Ovary (tissue), 9 donors: ENCODE data around the gene NFE2L2. TPM values are rescaled to one million over a fixed set of nuclear protein-coding genes. Genes with fewer than 3 reads are reported as not detected.
"Not testable (repeated sequence)": the region's sequence is repeated elsewhere in the genome, so short reads cannot be mapped to it uniquely, and the experiment has no call there.

Experiments used
- DNase-seq, 5 donors: peaks; one replicate each; pipeline ENCODE4 v3.0.0-alpha.2; 2019 to 2020
- H3K27ac ChIP-seq, 2 donors: fragments of 200-600 bp; one replicate each; pipeline versions ENCODE4 v1.5.1 to v1.8.0; 2019 to 2022
- H3K27me3 ChIP-seq: fragments of 200-600 bp; one replicate; pipeline ENCODE4 v1.8.0; 2022
- H3K36me3 ChIP-seq: fragments of 200-600 bp; sonication (generic); one replicate; pipeline ENCODE4 v1.5.1; 2019
- H3K4me1 ChIP-seq: one replicate; pipeline ENCODE4 v1.8.1; 2013; ENCODE audit warnings: mild to moderate bottlenecking, moderate library complexity; ENCODE audit not compliant: insufficient read depth
- H3K4me3 ChIP-seq: fragments of 200-600 bp; sonication (generic); one replicate; pipeline ENCODE4 v1.5.1; 2017
- H3K9me3 ChIP-seq, 2 donors: fragments of 200-600 bp in 1 of 2; sonication (generic) in 1 of 2; one replicate each; pipeline versions ENCODE4 v1.5.1 to v1.8.1; 2013 to 2019; ENCODE audit warnings: mild to moderate bottlenecking in 1 of 2, moderate library complexity in 1 of 2
- EP300 ChIP-seq: sonication (generic); formaldehyde crosslinking; IDR thresholded peaks from one replicate; pipeline ENCODE4 v1.6.1; 2017; ENCODE audit warnings: antibody characterized with exemption
- POLR2A ChIP-seq: fragments of 450-650 bp; IDR thresholded peaks from one replicate; pipeline ENCODE4 v1.6.1; 2017; ENCODE audit warnings: antibody characterized with exemption, mild to moderate bottlenecking, moderate library complexity
- WGBS, 3 donors: extraction: QIAGEN DNeasy Blood & Tissue Kit in 1 of 3; methylation state at CpG; one replicate each; pipeline versions ENCODE4 v1.1.5 to v1.1.7; 2013 to 2017; 5-methylcytosine and 5-hydroxymethylcytosine counted together
- intact Hi-C, 4 donors: fragments of 100-400 bp; cut with DNase I; formaldehyde crosslinking; loops; one replicate each; pipeline versions ENCODE4 v1.11.0 to v1.15.1; 2022 to 2023
- polyA plus RNA-seq, 2 donors: library from polyadenylated mRNA; stranded (reverse); fragments of 200-250 nt in 1 of 2; fragments of 350-450 nt in 1 of 2; fragmentation: Illumina TruSeq in 1 of 2; extraction: RNeasy Lipid Tissue Mini Kit (QIAGEN cat#74804) in 1 of 2; gene quantifications; one replicate each; pipeline ENCODE4 v1.2.3, GENCODE V29; 2013 to 2014
- total RNA-seq, 7 donors: library from RNA; depleted of rRNA in 2 of 7; stranded (reverse); fragments of >200 nt in 2 of 7; fragmentation: NEBNext Ultra II Directional in 3 of 7; extraction: Animal tissue kit (Norgen Biotek cat#: 25700) in 3 of 7; gene quantifications; one replicate each; pipeline versions ENCODE4 v1.1.0 to v1.2.4, GENCODE V29; 2016 to 2023
- TF ChIP-seq, protein P1 (sequence below), 3 donors: fragments of 450-650 bp in 2 of 3; fragments of 200-600 bp in 1 of 3; IDR thresholded peaks; one replicate each; pipeline versions ENCODE4 v1.5.1 to v1.8.0; 2016 to 2022; ENCODE audit warnings: antibody characterized with exemption in 3 of 3, mild to moderate bottlenecking in 1 of 3
- donor health status: DM: no; HTN: no; CAD: no; lungs with moderate emphysema.
- donor health status: DM: no; HTN: no; CAD: no.
- donor health status: Bipolar disorder and iron deficiency.
- donor health status: DM: yes; HTN: yes; CAD: no.
- donor health status: DM: no; HTN: no; CAD: no.
- donor health status: DM: yes; HTN: yes; CAD: no.

NFE2L2 gene
- total and polyA plus RNA-seq, 9 donors: 120 to 198 (median 148) TPM

- H3K27ac ChIP-seq: no peak overlapping the region
- no peaks in the 10 kb centered on the region for H3K36me3 ChIP-seq
- intact Hi-C loops: no loop called here
- H3K4me1 ChIP-seq: peaks cover 13% of the 10 kb centered on the region
- H3K9me3 ChIP-seq: no peaks in the 10 kb centered on the region
- no peaks in the 10 kb centered on the region for H3K27me3 ChIP-seq
- DNase-seq: no peak
- no peak for TF ChIP-seq EP300
- TF ChIP-seq, protein P1, sequence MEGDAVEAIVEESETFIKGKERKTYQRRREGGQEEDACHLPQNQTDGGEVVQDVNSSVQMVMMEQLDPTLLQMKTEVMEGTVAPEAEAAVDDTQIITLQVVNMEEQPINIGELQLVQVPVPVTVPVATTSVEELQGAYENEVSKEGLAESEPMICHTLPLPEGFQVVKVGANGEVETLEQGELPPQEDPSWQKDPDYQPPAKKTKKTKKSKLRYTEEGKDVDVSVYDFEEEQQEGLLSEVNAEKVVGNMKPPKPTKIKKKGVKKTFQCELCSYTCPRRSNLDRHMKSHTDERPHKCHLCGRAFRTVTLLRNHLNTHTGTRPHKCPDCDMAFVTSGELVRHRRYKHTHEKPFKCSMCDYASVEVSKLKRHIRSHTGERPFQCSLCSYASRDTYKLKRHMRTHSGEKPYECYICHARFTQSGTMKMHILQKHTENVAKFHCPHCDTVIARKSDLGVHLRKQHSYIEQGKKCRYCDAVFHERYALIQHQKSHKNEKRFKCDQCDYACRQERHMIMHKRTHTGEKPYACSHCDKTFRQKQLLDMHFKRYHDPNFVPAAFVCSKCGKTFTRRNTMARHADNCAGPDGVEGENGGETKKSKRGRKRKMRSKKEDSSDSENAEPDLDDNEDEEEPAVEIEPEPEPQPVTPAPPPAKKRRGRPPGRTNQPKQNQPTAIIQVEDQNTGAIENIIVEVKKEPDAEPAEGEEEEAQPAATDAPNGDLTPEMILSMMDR (IDR thresholded peaks at IDR 0.05): no peak
- TF ChIP-seq POLR2A: no peak
- H3K4me3 ChIP-seq: no peak overlapping the region
These were observed 30.3 kb downstream of the NFE2L2 start for GRCh38 chr2:177234267-177234666.

- Histone ChIP-seq H3K9me3 (no peaks in the 10 kb centered on the region), H3K27ac (no peak overlapping the region), H3K4me3 (no peak overlapping the region), H3K36me3 (no peaks in the 10 kb centered on the region), H3K27me3 (no peaks in the 10 kb centered on the region), H3K4me1 (peaks cover 4% of the 10 kb centered on the region)
- no peak for DNase-seq
- TF ChIP-seq EP300: no peak
- TF ChIP-seq, protein P1 (IDR thresholded peaks at IDR 0.05): no peak
- no peak for TF ChIP-seq POLR2A
- intact Hi-C loops: no loop called here
- WGBS, 3 donors: 78 to 83% (median 80%) methylated on average over 8 of the region's 8 CpGs
These were observed 32.3 kb downstream of the NFE2L2 start for GRCh38 chr2:177232098-177232704.

GRCh38 chr2:177231270-177231669 lies 33.3 kb downstream of the NFE2L2 start:
- no peak overlapping the region for H3K4me3 ChIP-seq
- no peaks in the 10 kb centered on the region for H3K27me3 ChIP-seq
- no peak for DNase-seq
- no peak for TF ChIP-seq POLR2A
- H3K9me3 ChIP-seq: no peaks in the 10 kb centered on the region
- intact Hi-C loops: no loop called here
- no peak overlapping the region for H3K27ac ChIP-seq
- H3K4me1 ChIP-seq: peaks cover 1% of the 10 kb centered on the region
- 73 to 93% (median 81%) methylated on average over 3 of the region's 3 CpGs for WGBS, 3 donors
- H3K36me3 ChIP-seq: no peaks in the 10 kb centered on the region

GRCh38 chr2:177229442-177230242 lies 34.9 kb downstream of the NFE2L2 start:
- Histone ChIP-seq H3K27ac (no peak overlapping the region), H3K36me3 (no peaks in the 10 kb centered on the region), H3K4me3 (no peak overlapping the region), H3K4me1 (no peaks in the 10 kb centered on the region), H3K27me3 (no peaks in the 10 kb centered on the region), H3K9me3 (no peaks in the 10 kb centered on the region)
- intact Hi-C loops: no loop called here
- no peak for TF ChIP-seq EP300
- TF ChIP-seq, protein P1 (IDR thresholded peaks at IDR 0.05): no peak
- TF ChIP-seq POLR2A: no peak
- 63 to 71% (median 67%) methylated on average over 8 of the region's 8 CpGs for WGBS, 3 donors
- DNase-seq: no peak

GRCh38 chr2:177225965-177226360 lies 38.6 kb downstream of the NFE2L2 start:
- H3K36me3 ChIP-seq: no peaks in the 10 kb centered on the region
- no peaks in the 10 kb centered on the region for H3K27me3 ChIP-seq
- no peak overlapping the region for H3K4me3 ChIP-seq
- WGBS, 3 donors: 73 to 84% (median 81%) methylated on average over 2 of the region's 2 CpGs
- intact Hi-C loops: no loop called here
- TF ChIP-seq POLR2A: no peak
- TF ChIP-seq EP300: no peak
- TF ChIP-seq, protein P1 (IDR thresholded peaks at IDR 0.05): no peak
- H3K9me3 ChIP-seq: no peaks in the 10 kb centered on the region
- no peak for DNase-seq
- H3K4me1 ChIP-seq: no peaks in the 10 kb centered on the region
- H3K27ac ChIP-seq: no peak overlapping the region

GRCh38 chr2:177223436-177223835 lies 41.1 kb downstream of the NFE2L2 start:
- H3K4me3 ChIP-seq, H3K36me3 ChIP-seq, H3K27ac ChIP-seq, intact Hi-C loops, H3K27me3 ChIP-seq, DNase-seq, H3K4me1 ChIP-seq, H3K9me3 ChIP-seq: not testable (repeated sequence)
